Lung (tissue), 12 donors: ENCODE results near the gene ASCC3. TPM values are rescaled to one million over a fixed set of nuclear protein-coding genes. Genes with fewer than 3 reads are reported as not detected.
"Not testable (repeated sequence)": the region's sequence is repeated elsewhere in the genome, so short reads cannot be mapped to it uniquely, and the experiment has no call there.

Experiments used
- ATAC-seq: fragments of 200-7000 bp; cut with Tn5 transposase; one replicate; pipeline ENCODE4 v1.9.1; 2020; ENCODE audit warnings: moderate number of reproducible peaks; ENCODE audit not compliant: insufficient read depth, low FRiP score
- DNase-seq, 3 donors: peaks; one replicate each; pipeline ENCODE4 v3.0.0-alpha.2; 2013 to 2017
- H3K27ac ChIP-seq, 2 donors: one replicate each; pipeline ENCODE4 v1.5.1; 2013; ENCODE audit warnings: mild to moderate bottlenecking in 2 of 2, moderate library complexity in 2 of 2, control low read depth in 1 of 2, inconsistent platforms in 1 of 2, low read depth in 1 of 2, low read length in 1 of 2
- H3K27me3 ChIP-seq, 3 donors: one replicate each; pipeline ENCODE4 v1.5.1; 2013; ENCODE audit warnings: low read length in 2 of 3; ENCODE audit not compliant: control insufficient read depth in 3 of 3, insufficient read depth in 3 of 3
- H3K36me3 ChIP-seq, 4 donors: one replicate each; pipeline ENCODE4 v1.5.1; 2013; ENCODE audit warnings: low read length in 4 of 4, mild to moderate bottlenecking in 1 of 4, moderate library complexity in 1 of 4; ENCODE audit not compliant: control insufficient read depth in 4 of 4, insufficient read depth in 4 of 4
- H3K4me1 ChIP-seq, 5 donors: one replicate each; pipeline ENCODE4 v1.5.1; 2013; ENCODE audit warnings: low read length in 5 of 5, mild to moderate bottlenecking in 2 of 5, moderate library complexity in 1 of 5; ENCODE audit not compliant: control insufficient read depth in 5 of 5, insufficient read depth in 5 of 5
- H3K4me3 ChIP-seq: one replicate; pipeline ENCODE4 v1.5.1; 2013; ENCODE audit warnings: mild to moderate bottlenecking, control low read depth, moderate library complexity
- H3K9ac ChIP-seq, 2 donors: one replicate each; pipeline ENCODE4 v1.5.1; 2013; ENCODE audit warnings: low read length in 2 of 2, control low read depth in 1 of 2; ENCODE audit not compliant: insufficient read depth in 1 of 2
- H3K9me3 ChIP-seq, 4 donors: one replicate each; pipeline ENCODE4 v1.5.1; 2013; ENCODE audit warnings: low read length in 3 of 4, mild to moderate bottlenecking in 1 of 4, moderate library complexity in 1 of 4; ENCODE audit not compliant: control insufficient read depth in 4 of 4, insufficient read depth in 3 of 4
- CTCF ChIP-seq: IDR thresholded peaks from 2 replicates; pipeline ENCODE4 v1.5.1; 2012; ENCODE audit warnings: mild to moderate bottlenecking; ENCODE audit errors: control extremely low read depth, extremely low read depth
- WGBS, 2 donors: extraction: QIAGEN DNeasy Blood & Tissue Kit; methylation state at CpG; one replicate each; pipeline ENCODE4 v1.1.7; 2013; 5-methylcytosine and 5-hydroxymethylcytosine counted together
- polyA plus RNA-seq, 2 donors: library from polyadenylated mRNA; stranded (reverse); fragments of 200-250 nt; gene quantifications; one replicate each; pipeline ENCODE4 v1.2.1, GENCODE V29; 2013
- total RNA-seq, 2 donors: library from RNA; depleted of rRNA in 1 of 2; stranded (reverse); fragments of >200 nt in 1 of 2; gene quantifications; one replicate each; pipeline ENCODE4 v1.2.1, GENCODE V29; 2014 to 2021
- donor health status: control.
- donor health status: control.
- donor health status: Bipolar disorder and iron deficiency.
- donor health status: healthy.
- donor health status: DM: yes; HTN: yes; CAD: no.

ASCC3 gene
- total and polyA plus RNA-seq, 4 donors, result 5.3 to 49.2 (median 22.0) TPM

DNA sequence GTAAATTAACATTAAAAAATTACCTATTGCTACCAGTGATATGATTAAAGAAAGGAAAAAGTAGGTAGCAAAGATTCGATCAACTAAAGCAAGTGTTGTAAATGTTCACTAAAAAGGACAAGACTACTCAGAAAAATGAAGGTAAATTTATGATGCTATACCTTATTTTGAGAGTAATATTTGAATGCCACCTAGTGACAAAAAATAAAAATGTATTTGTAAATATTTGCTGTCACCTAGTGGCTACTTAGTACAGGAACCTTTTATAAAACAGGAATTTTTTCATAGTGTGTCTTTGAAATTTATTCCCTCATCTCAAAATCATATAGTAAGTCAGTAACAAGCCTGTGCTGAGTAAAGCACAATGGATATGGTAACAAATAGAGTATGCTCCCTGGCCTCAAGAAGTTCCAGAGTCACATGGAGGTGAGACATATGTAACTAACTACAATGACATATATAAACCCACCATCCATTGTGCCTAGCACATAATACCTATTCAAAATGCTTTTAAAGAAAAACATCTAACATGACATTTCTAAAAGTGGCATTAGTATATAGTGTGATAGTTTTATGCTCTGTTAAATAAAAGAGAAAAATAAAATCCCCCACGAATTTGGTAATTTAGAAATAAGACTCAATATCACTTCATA is 223.3 kb downstream of the ASCC3 start:
- no peaks in the 10 kb centered on the region for H3K36me3 ChIP-seq
- ATAC-seq (no peak), DNase-seq (peak in 2 of 3 donors; percentile 21 to 34)
- H3K27ac ChIP-seq, result no peak overlapping the region
- H3K4me3 ChIP-seq, result no peak overlapping the region
- 91 to 97% methylated on average over 2 of the region's 2 CpGs for WGBS, 2 donors
- H3K9me3 ChIP-seq, result no peaks in the 10 kb centered on the region
- H3K4me1 ChIP-seq, result no peaks in the 10 kb centered on the region
- TF ChIP-seq CTCF, result no peak
- H3K27me3 ChIP-seq, result no peaks in the 10 kb centered on the region
- no peak overlapping the region for H3K9ac ChIP-seq

- H3K27me3 ChIP-seq, H3K9ac ChIP-seq, H3K27ac ChIP-seq, H3K9me3 ChIP-seq, ATAC-seq, DNase-seq, H3K4me1 ChIP-seq, H3K4me3 ChIP-seq: not testable (repeated sequence)
- peaks cover 3 to 23% (median 13%) of the 10 kb centered on the region in 4 donors for H3K36me3 ChIP-seq
- WGBS, 2 donors, result 94 to 98% methylated on average over 3 of the region's 3 CpGs
Measured at GRCh38 chr6:100641147-100641546, 240.0 kb downstream of the ASCC3 start.

GRCh38 chr6:100633096-100633777 is 247.9 kb downstream of the ASCC3 start:
- Histone ChIP-seq H3K9ac (no peak overlapping the region), H3K4me1 (no peaks in the 10 kb centered on the region), H3K36me3 (peaks cover 0 to 16% (median 9%) of the 10 kb centered on the region in 4 donors), H3K4me3 (no peak overlapping the region), H3K27me3 (no peaks in the 10 kb centered on the region), H3K9me3 (peaks cover 0 to 3% (median 0%) of the 10 kb centered on the region in 4 donors), H3K27ac (no peak overlapping the region)
- TF ChIP-seq CTCF, result no peak
- ATAC-seq (no peak), DNase-seq (no peak)
- WGBS, 2 donors, result 86 to 87% methylated on average over 10 of the region's 10 CpGs

DNA sequence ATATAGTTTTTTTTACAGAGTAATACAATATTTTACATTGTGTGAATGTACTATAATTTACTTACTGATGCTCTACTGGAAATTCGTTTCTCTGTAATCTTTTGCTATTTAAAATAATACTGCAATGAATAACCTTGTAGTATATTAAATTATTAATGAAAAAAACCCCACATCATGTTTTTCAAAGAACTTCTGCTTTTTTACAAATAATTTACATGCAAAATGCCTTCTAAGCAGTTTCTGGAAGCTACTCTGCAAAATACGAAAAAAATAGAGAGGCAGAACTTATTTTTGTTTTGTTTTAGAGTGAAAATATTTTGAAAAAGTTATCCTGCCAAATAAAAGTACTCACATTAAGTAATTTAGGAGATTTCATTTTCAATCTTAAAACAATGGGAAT is 250.6 kb downstream of the ASCC3 start:
- Histone ChIP-seq H3K27me3 (no peaks in the 10 kb centered on the region), H3K9ac (no peak overlapping the region), H3K4me3 (no peak overlapping the region), H3K4me1 (no peaks in the 10 kb centered on the region), H3K36me3 (peaks cover 0 to 3% (median 3%) of the 10 kb centered on the region in 4 donors), H3K27ac (no peak overlapping the region), H3K9me3 (no peaks in the 10 kb centered on the region)
- no peak for DNase-seq
- no peak for TF ChIP-seq CTCF
- 80 to 82% methylated on average over 2 of the region's 2 CpGs for whole genome bisulfite sequencing, 2 donors
- ATAC-seq, result no peak
